Measurements from ENCODE around the gene KCNC3. TPM values are rescaled to one million over a fixed set of nuclear protein-coding genes. Genes with fewer than 3 reads are reported as not detected.

KCNC3 gene
- total and polyA plus RNA-seq, 4 donors: 0.56 to 1.6 (median 1.1) TPM

- H3K4me1 ChIP-seq (ENCODE audit: control insufficient read depth in 4 of 4, insufficient read depth in 4 of 4, low read length in 3 of 4): no peaks in the 10 kb centered on the region
- H3K9ac ChIP-seq (ENCODE audit: low read depth in 1 of 2, low read length in 2 of 2): no peak overlapping the region
- TF ChIP-seq ZBTB33 (IDR thresholded peaks at IDR 0.05): no peak
- TF ChIP-seq NR2F2 (IDR thresholded peaks at IDR 0.05): no peak
- no peak for TF ChIP-seq REST (IDR thresholded peaks at IDR 0.05)
- no peak for TF ChIP-seq SP1 (IDR thresholded peaks at IDR 0.05)
- TF ChIP-seq TAF1 (conservative IDR thresholded peaks at IDR 0.05): no peak
- no peak for TF ChIP-seq FOXA1 (IDR thresholded peaks at IDR 0.05)
- no peaks in the 10 kb centered on the region for H3K9me3 ChIP-seq (ENCODE audit: control insufficient read depth in 4 of 4, low read length in 3 of 4)
- H3K27me3 ChIP-seq (ENCODE audit: control insufficient read depth in 4 of 4, insufficient read depth in 4 of 4, low read length in 3 of 4): no peaks in the 10 kb centered on the region
- H3K27ac ChIP-seq (ENCODE audit: low read depth in 1 of 2, low read length in 2 of 2): no peak overlapping the region
- peaks cover 15 to 54% (median 24%) of the 10 kb centered on the region in 4 donors for H3K36me3 ChIP-seq (ENCODE audit: control insufficient read depth in 4 of 4, insufficient read depth in 3 of 4, low read depth in 1 of 4, low read length in 3 of 4)
- no peak for DNase-seq (ENCODE audit: low spot score)
- 88% methylated on average over 11 of the region's 11 CpGs for WGBS
- H3K4me3 ChIP-seq (ENCODE audit: low read depth in 1 of 3, low read length in 3 of 3): no peak overlapping the region
These were observed 36.9 kb downstream of the KCNC3 start for GRCh38 chr19:50292216-50292827.

GRCh38 chr19:50290775-50291174 is 38.4 kb downstream of the KCNC3 start:
- Histone ChIP-seq H3K4me1 (ENCODE audit: control insufficient read depth in 4 of 4, insufficient read depth in 4 of 4, low read length in 3 of 4) (no peaks in the 10 kb centered on the region), H3K9ac (ENCODE audit: low read depth in 1 of 2, low read length in 2 of 2) (no peak overlapping the region), H3K36me3 (ENCODE audit: control insufficient read depth in 4 of 4, insufficient read depth in 3 of 4, low read depth in 1 of 4, low read length in 3 of 4) (peaks cover 14 to 61% (median 29%) of the 10 kb centered on the region in 4 donors), H3K4me3 (ENCODE audit: low read depth in 1 of 3, low read length in 3 of 3) (no peak overlapping the region), H3K27me3 (ENCODE audit: control insufficient read depth in 4 of 4, insufficient read depth in 4 of 4, low read length in 3 of 4) (no peaks in the 10 kb centered on the region), H3K9me3 (ENCODE audit: control insufficient read depth in 4 of 4, low read length in 3 of 4) (no peaks in the 10 kb centered on the region), H3K27ac (ENCODE audit: low read depth in 1 of 2, low read length in 2 of 2) (no peak overlapping the region)
- DNase-seq (ENCODE audit: low spot score): no peak
- no peak for TF ChIP-seq SP1 (IDR thresholded peaks at IDR 0.05)
- no peak for TF ChIP-seq CTCF (IDR thresholded peaks at IDR 0.05; ENCODE audit: low read depth, low read length, missing input control)
- TF ChIP-seq HNF4G (IDR thresholded peaks at IDR 0.05): no peak
- TF ChIP-seq NR2F2 (IDR thresholded peaks at IDR 0.05): no peak
- TF ChIP-seq RXRA (IDR thresholded peaks at IDR 0.05): no peak
- no peak for TF ChIP-seq GABPA (IDR thresholded peaks at IDR 0.05 in 1 of 2, conservative IDR thresholded peaks at IDR 0.05 in 1 of 2)
- no peak for TF ChIP-seq MAX (IDR thresholded peaks at IDR 0.05)
- TF ChIP-seq RAD21 (IDR thresholded peaks at IDR 0.05): no peak
- TF ChIP-seq HNF4A (conservative IDR thresholded peaks at IDR 0.05): no peak
- no peak for TF ChIP-seq ATF3 (IDR thresholded peaks at IDR 0.05)
- 88% methylated on average over 15 of the region's 15 CpGs for WGBS
